Endothelial cell of umbilical vein (primary cell): ENCODE data around the gene MYBPHL.

Source experiments
- EZH2 ChIP-seq: IDR thresholded peaks from 2 replicates; pipeline ENCODE4 v1.6.1; 2012; ENCODE audit warnings: borderline replicate concordance, low read depth, mild to moderate bottlenecking, moderate library complexity, low read length, inconsistent platforms; ENCODE audit not compliant: severe bottlenecking
- POLR2AphosphoS5 ChIP-seq: IDR thresholded peaks from 2 replicates; pipeline ENCODE4 v1.6.1; 2012; ENCODE audit warnings: low read depth, mild to moderate bottlenecking, control low read depth, low read length, moderate library complexity; ENCODE audit not compliant: insufficient read depth
- TF ChIP-seq, protein P1 (sequence below): IDR thresholded peaks from 2 replicates; pipeline ENCODE4 v1.6.1; 2011; ENCODE audit not compliant: insufficient read depth, insufficient read length

DNA sequence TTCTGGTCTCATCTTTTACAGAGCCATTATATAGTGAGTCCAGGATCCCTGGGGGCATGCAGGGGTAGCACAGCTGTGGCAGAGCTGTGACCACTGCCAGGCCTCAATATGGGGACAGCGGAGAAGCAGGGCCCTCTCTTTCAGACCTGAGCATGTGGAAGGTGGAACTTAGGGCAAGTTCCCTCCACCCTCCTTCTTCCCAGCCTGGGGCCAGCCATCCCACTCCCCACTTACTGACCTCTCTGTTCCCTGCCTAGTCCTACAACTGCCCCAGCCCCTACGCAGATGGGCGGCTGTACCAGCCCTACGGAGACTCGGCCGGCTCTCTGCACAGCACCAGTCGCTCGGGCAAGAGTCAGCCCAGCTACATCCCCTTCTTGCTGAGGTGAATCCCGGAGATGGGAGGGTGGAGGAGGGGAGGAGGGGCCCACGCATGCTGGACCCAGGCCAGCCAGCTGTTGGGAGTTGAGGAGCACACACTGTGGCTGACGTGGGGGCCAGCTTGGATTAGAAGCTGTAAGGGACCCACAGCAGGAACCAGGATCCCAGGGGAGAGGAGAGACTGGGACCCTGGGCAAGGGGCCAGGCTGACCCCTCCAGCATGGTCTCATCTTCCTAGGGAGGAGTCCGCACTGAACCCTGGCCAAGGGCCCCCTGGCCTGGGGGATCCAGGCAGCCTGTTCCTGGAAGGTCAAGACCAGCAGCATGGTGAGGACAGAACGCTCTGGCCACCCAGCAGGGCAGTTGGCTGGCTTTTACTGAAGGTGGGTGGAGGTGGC, 34.6 kb downstream of the MYBPHL start:
- TF ChIP-seq, protein P1, sequence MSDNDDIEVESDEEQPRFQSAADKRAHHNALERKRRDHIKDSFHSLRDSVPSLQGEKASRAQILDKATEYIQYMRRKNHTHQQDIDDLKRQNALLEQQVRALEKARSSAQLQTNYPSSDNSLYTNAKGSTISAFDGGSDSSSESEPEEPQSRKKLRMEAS: no peak
- TF ChIP-seq POLR2AphosphoS5 (no peak), EZH2 (no peak)
